Sigmoid colon (tissue), 4 donors: ENCODE data around the gene PRDM16.

ENCODE experiments used
- EP300 ChIP-seq, 4 donors: sonication (generic); formaldehyde crosslinking; IDR thresholded peaks; one replicate each; pipeline ENCODE4 v1.6.1; 2017; ENCODE audit warnings: antibody characterized with exemption in 4 of 4
- POLR2A ChIP-seq, 2 donors: fragments of 450-650 bp; IDR thresholded peaks; one replicate each; pipeline ENCODE4 v1.6.1; 2016; ENCODE audit warnings: antibody characterized with exemption in 2 of 2, mild to moderate bottlenecking in 2 of 2, moderate library complexity in 2 of 2
- POLR2AphosphoS5 ChIP-seq, 4 donors: sonication (generic); formaldehyde crosslinking; IDR thresholded peaks; one replicate each; pipeline ENCODE4 v1.6.1; 2017; ENCODE audit warnings: antibody characterized with exemption in 4 of 4
- TF ChIP-seq, protein P1 (sequence below), 4 experiments: fragments of 450-650 bp in 3 of 4; fragments of 200-600 bp in 1 of 4; IDR thresholded peaks; one replicate each; pipeline ENCODE4 v1.5.1; 2016 to 2019; ENCODE audit warnings: antibody characterized with exemption in 4 of 4, mild to moderate bottlenecking in 3 of 4, moderate library complexity in 2 of 4

DNA sequence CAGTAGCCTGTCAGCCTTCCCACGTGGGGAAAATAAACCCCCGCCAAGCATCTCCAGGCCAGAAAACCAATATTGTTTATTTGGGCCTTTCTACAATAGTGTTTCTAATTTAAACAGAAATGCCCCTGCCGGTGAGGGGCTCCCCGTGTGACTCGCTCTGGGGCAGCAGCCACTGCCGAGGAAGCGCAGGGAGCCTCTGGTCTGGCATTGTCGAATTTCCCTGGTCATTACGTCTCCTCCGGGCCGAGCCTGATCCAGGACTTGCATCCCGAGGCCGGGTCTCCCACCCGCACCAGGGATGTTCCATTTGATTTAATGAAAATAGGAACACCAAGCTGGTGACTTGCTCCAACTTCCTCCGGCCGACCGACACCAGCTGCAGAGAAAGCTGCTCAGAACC is 20.5 kb downstream of the PRDM16 start:
- TF ChIP-seq, protein P1, sequence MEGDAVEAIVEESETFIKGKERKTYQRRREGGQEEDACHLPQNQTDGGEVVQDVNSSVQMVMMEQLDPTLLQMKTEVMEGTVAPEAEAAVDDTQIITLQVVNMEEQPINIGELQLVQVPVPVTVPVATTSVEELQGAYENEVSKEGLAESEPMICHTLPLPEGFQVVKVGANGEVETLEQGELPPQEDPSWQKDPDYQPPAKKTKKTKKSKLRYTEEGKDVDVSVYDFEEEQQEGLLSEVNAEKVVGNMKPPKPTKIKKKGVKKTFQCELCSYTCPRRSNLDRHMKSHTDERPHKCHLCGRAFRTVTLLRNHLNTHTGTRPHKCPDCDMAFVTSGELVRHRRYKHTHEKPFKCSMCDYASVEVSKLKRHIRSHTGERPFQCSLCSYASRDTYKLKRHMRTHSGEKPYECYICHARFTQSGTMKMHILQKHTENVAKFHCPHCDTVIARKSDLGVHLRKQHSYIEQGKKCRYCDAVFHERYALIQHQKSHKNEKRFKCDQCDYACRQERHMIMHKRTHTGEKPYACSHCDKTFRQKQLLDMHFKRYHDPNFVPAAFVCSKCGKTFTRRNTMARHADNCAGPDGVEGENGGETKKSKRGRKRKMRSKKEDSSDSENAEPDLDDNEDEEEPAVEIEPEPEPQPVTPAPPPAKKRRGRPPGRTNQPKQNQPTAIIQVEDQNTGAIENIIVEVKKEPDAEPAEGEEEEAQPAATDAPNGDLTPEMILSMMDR (IDR thresholded peaks at IDR 0.05), result no peak
- TF ChIP-seq EP300 (IDR thresholded peaks at IDR 0.05), result no peak
- no peak for TF ChIP-seq POLR2A (IDR thresholded peaks at IDR 0.05)
- no peak for TF ChIP-seq POLR2AphosphoS5 (IDR thresholded peaks at IDR 0.05)
